HG03571 (cell line): ENCODE results near the gene SUGP1.
"Not testable (repeated sequence)": the region's sequence is repeated elsewhere in the genome, so short reads cannot be mapped to it uniquely, and the experiment has no call there.

Source experiments
- ATAC-seq: cut with Tn5 transposase; IDR thresholded peaks from one replicate; pipeline ENCODE4 v1.9.1; 2021; ENCODE audit not compliant: unreplicated experiment

The SUGP1 gene

GRCh38 chr19:19268453-19269385 lies 51.6 kb downstream of the SUGP1 start:
- no peak for ATAC-seq

- ATAC-seq: no peak
These were observed 53.0 kb downstream of the SUGP1 start for GRCh38 chr19:19267305-19267704.

DNA sequence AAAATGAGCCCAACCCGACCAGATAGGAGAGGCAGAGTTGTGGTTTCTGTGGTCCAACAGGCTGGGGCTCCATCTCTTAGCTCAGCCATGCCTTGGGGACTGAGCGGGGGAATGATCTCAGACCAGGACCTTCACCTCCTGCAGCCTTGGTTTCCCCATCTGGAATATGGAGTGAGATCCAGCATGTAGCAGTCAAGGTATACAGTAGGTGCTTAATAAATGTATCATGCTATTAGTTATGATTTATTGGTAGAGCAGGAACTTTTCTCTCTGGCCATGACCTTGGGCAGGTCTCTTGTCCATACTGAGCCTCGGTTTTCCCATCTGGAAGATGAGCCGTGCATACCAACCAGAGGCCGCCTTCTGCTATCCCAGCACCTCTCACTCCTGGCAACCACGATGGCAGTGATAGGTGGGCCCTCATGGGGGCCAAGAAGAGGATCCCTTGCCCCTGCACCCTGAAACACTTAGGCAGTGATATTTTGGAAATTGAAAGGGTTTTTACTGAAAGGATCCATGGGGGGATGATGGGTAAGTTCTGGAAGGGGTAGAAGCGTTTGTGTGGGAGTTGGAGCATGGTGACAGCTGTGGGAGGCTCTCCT lies 56.3 kb downstream of the SUGP1 start:
- no peak for ATAC-seq

- ATAC-seq: no peak
These were observed 57.9 kb downstream of the SUGP1 start for GRCh38 chr19:19262190-19263057.

DNA sequence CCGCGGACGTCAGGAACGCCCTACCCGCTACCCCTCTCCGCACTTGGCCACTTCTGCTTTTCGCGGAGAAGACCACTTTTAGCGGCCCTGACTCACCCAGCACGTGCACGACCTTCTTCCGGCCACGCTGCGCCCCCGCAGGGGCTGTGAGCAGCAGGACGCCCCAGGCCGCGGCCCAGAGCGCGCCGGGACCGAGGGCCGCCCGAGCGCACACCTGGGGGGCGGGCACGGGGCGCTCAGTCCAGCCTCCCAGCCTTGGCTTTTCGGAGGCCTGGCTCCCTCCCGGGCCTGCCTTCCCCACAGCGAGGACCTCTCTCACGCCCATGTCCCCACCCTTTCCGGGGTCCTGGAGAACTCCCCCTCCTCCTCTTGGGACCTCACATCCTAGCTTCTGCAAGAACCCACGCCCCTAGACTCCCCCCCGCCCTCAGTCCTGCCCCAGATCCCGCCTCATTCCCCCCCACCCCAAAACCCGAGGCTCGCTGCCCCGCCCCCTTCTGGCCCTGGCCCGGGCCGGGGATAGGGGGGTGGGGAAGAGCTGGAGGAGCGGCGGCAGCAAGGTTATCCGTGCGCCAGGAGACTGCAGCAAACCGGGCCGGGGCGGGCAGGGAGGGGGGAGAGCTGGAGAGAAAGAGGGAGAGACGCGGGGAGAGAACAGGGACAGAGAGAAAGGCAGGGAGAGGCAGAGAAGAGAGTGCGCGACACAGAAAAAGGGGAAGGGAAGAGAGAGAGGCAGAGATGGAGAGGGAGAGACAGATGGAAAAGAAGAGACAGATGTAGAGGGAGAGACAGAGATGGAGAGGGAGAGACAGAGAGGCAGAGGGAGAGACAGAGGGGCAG lies 58.7 kb downstream of the SUGP1 start:
- ATAC-seq: no peak

DNA sequence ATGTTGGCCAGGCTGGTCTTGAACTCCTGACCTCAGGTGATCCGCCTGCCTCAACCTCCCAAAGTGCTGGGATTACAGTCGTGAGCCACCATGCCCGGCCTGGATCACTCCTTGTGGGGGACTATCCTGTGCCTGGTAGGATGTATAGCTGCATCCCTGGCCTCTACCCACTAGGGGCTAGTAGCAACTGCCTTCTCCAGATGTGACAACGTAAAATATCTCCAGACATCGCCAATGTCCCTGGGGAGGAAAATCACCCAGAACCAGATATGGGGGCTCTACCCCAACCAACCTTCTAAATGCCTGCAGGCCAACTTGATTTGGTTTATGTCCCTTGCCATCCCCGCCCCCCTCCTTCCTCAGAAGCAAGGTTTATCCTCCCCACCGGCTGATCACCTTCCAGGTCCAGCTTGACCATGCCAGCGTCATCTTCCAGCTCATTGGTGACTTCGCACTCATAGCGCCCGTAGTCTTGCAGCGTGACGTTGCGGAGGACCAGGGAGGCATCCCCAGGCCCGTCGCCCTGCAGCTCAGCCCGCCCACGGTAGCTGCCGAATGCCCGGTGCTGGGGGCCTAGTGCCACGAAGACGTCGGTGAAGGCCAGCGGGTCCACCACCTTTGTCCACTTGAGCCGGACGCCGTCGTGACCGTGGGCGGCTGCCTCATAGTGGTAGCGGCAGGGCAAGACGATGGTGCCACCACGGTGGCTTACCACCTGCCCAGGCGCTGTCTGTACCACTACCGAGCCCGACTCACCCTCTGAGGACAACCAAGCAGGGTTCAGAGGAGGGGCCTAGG lies 59.7 kb downstream of the SUGP1 start:
- ATAC-seq: no peak

DNA sequence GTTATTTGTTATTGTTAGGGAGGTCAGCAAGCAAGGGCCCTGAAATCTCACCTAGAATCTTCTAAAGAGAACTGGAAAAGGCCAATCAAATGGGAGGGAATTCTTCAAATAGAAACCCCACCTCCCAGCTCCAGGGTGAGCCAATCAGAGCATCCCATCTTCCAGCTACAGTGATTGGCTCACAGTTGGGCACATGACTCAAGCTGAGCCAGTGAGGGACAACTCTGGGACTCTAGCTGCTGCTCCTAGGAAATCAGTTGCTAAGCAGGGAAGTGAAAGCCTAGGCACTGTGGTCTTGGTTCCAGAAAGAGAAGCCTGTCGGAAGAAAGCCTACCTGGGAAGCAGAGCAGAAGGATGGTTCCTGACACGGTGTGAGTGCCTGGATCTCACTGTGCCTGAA lies 60.6 kb downstream of the SUGP1 start:
- ATAC-seq: no peak

DNA sequence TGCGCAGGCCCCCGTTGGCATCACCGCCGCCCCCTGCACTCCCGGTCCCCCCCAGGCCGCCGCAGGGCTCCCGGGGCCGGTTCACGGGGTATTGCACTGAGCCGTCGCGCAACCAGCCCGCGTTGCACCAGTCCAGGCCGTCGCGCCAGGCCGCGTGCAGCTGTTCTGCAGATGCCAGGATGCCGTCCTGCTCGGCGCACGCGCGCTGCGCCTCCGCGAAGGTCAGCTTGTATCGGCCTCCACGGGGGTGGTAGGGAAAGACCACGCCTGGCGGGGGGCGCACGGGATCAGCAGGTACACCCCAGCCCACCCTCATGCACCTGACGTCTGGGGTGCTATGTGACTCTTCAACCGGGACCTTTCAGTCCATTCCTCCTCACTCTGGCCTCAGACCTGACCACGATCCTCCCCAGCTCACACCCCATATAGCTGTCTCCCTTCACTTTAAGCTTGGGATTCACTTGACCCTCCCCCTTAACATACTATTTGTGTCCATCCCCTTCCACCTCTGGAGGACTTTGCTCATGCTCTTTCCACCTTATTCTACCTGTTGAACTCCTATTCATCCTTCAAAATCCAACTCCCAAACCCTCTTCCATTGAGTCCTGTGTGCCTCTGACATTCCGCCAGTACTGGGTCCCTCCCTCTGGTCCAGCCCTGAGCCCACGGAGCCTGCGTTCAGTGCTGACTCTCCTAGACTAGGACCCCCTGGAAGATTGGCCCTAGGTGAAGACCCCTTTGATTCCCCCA lies 61.5 kb downstream of the SUGP1 start:
- no peak for ATAC-seq

DNA sequence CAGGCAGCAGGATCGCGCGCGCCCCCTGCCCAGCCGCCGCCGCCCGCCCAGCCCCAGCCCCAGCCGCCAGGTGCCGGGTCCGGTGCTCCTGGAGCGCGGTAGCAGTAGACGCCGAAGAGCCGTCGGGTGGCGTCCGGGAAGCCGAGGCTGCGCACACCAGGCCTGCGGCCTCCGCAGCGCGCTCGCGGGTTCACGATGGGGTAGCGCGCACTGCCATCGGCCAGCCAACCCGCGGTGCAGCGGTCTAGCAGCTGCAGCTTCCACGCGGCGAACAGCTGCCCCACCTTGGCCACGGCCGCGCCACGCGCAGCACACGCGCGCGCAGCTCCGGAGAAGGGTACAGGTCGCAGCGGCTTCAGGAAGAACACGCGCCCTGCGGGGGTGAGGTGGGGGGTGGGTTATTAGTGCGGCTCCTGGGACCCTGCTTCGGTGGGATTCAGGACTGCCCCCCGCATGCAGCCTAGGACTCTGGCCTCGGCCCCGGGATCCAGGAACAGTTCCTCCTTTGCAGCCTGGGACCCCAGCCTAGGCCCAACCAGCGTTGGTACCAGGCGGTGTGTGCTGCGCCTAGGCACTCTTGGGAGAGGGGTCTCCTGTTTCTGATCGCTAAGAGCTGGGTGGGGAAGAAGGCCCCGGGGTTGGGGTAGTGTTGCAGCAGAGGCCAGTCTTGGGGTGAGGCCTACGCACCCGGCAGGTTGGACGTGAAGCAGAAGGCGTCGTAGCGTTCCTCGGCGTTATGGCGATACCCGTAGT lies 62.3 kb downstream of the SUGP1 start:
- no peak for ATAC-seq

- no peak for ATAC-seq
These were observed 63.2 kb downstream of the SUGP1 start for GRCh38 chr19:19257137-19257536.

DNA sequence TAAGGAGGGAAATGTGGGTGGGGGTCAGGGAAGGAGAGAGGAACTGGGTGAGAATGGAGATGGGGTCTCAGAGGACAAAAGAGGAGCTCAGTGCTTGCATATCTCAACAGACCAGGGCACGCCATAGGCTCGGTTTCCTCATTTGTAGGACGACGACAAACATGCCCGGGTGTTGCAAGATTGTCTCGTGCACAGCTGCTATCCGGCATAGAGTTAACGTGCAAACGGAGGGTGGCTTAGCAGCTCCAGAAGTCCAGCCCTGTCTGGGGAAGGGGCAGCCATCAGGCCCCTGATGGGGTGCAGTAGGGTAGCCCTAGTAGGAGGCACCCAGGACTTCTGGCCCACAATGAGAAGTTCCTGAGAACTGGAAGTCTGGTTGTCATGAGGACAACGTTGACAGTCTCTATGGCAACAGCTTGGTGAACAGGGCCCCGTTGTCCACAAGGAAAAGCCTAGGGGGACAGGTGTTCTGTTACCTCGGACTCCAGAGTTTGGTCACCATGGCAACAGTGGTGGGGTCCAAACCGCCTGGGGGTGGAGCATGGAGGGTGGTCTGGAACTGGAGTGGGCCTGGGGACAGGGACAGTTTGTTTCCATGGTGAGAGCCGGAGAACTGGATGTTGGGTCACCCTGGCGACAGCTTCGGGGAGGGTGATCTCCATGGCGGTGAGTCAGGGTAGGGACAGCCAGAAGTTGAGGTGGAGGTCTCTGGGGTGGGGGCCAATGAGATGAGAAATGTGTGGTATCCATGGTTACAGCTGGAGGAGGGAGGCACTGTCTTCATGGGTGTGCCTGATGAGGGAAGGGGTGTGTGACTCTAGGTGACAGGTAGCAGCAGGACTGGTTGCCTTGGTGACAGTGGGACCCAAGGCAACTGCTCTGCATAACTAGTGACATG lies 64.0 kb downstream of the SUGP1 start:
- ATAC-seq: no peak

- not testable (repeated sequence) for ATAC-seq
These were observed 66.9 kb downstream of the SUGP1 start for GRCh38 chr19:19253409-19253808.

GRCh38 chr19:19250196-19250801 lies 70.0 kb downstream of the SUGP1 start:
- no peak for ATAC-seq

- no peak for ATAC-seq
These were observed 79.8 kb downstream of the SUGP1 start for GRCh38 chr19:19240476-19240875.

DNA sequence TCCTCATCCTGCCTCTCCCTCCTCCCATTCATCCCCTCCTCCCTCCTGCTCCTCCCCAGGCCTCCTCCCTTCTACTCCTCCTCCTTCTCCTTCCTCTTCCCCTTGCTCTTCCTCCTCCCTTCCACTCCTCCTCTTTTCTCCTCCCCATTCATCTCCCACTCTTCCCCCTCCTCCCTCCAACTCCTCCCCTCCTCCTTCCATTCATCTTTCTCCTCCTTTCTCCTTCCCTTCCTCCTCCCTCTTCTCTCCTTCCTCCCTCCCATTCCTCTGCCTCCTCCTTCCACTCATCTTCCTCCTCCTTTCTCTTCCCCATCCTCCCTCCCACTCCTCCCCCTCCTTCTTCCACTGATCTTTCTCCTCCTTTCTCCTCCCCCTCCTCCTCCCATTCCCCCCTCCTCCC lies 80.6 kb downstream of the SUGP1 start:
- no peak for ATAC-seq

GRCh38 chr19:19238126-19238894 lies 82.0 kb downstream of the SUGP1 start:
- ATAC-seq: no peak
